Measurements from ENCODE around the gene MUC16. TPM values are rescaled to one million over a fixed set of nuclear protein-coding genes. Genes with fewer than 3 reads are reported as not detected.

The MUC16 gene
- total and polyA plus RNA-seq, 2 of the 13 experiments (the other 11 are each of a cell fraction or from before 2014, with no cell fraction given), result not detected

DNA sequence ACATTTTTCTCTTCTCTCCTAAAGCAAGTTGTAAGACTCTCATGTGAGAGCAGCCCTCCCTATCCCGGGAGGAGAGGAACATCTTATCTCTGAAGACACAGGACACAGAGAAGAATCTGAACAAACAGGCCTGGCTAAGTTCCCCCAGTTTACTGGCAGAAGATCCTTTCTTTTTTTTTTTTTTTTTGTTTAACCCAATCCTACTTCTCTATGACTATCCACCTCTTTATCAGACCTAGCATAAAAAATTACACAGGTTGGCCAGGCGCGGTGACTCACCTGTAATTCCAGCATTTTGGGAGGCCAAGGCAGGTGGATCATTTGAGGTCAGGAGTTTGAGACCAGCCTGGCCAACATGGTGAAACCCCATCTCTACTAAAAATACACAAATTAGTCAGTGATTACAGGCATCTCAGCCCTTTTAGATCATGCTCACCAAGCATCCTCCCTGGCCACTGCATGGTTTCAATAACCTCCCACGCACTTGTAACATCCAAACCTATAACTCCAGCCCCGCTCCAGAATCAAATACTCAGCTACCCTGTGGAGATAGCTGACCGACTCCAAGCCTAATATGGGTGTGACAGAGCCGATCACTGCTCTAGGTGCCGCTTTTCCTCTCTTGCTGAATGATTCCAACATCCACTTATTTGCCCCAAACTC, 27.3 kb upstream of the MUC16 start:
- CTCF ChIA-PET (ENCODE audit: low intra/inter-chr PET ratio, low total read pairs), result no interaction called here
- H3K27me3 ChIP-seq (ENCODE audit: control insufficient read depth in 1 of 2, insufficient read depth in 2 of 2, low read length in 2 of 2), result no peaks in the 10 kb centered on the region
- no peaks in the 10 kb centered on the region for H4K20me1 ChIP-seq (ENCODE audit: insufficient read depth, low read length)
- no peak overlapping the region for H3K4me3 ChIP-seq (replicated peaks in 1 of 3; ENCODE audit: insufficient read depth in 1 of 3, low read depth in 2 of 3, low read length in 3 of 3)
- no peaks in the 10 kb centered on the region for H3K79me2 ChIP-seq (ENCODE audit: insufficient read depth, low read length)
- POLR2A ChIA-PET, result no interaction called here
- no peaks in the 10 kb centered on the region for H3K36me3 ChIP-seq (replicated peaks in 1 of 2; ENCODE audit: control insufficient read depth in 1 of 2, insufficient read depth in 2 of 2, low read length in 2 of 2)
- DNase-seq (ENCODE audit: low spot score) (no peak), FAIRE-seq (no peak), ATAC-seq (no peak)
- WGBS (ENCODE audit: low lambda C conversion rate), result 19% methylated on average over 8 of the region's 8 CpGs
- intact Hi-C loops (cut with micrococcal nuclease; ENCODE audit: unreplicated experiment) (no loop called here), in situ Hi-C loops (cut with HindIII; ENCODE audit: extremely low pct_ligation_motif_present, low pct_unique_long_range_greater_than_20kb) (no loop called here)
- peaks cover 6% of the 10 kb centered on the region; the same call in 1 of the 2 replicates for H3K4me1 ChIP-seq (ENCODE audit: insufficient read depth, low read length)
- no TSS peak for BruUV-seq (replicated peaks)
- no peaks in the 10 kb centered on the region for H3K9me3 ChIP-seq (ENCODE audit: low read length)
- H3K9ac ChIP-seq (ENCODE audit: insufficient read depth, low read depth, low read length), result no peak overlapping the region
- no peak overlapping the region for H2AFZ ChIP-seq (ENCODE audit: low read length)
- TF ChIP-seq ZNF382 (CRISPR knock-in tag; IDR thresholded peaks at IDR 0.05; ENCODE audit: borderline replicate concordance) (no peak), ZNF496 (CRISPR knock-in tag; IDR thresholded peaks at IDR 0.05; ENCODE audit: insufficient replicate concordance) (no peak), ZSCAN22 (CRISPR knock-in tag; IDR thresholded peaks at IDR 0.05) (no peak), ZIK1 (CRISPR knock-in tag; IDR thresholded peaks at IDR 0.05; ENCODE audit: borderline replicate concordance, low read depth) (no peak), XRCC5 (optimal IDR thresholded peaks at IDR 0.05; ENCODE audit: low read length) (no peak), ZNF264 (CRISPR knock-in tag; IDR thresholded peaks at IDR 0.05) (no peak), FOSL1 (CRISPR knock-in tag; IDR thresholded peaks at IDR 0.05; ENCODE audit: borderline replicate concordance) (no peak), NCOR1 (IDR thresholded peaks at IDR 0.05; ENCODE audit: borderline replicate concordance, low read length) (no peak), GATAD1 (CRISPR knock-in tag; IDR thresholded peaks at IDR 0.05) (no peak)
- TF ChIP-seq, protein P1, sequence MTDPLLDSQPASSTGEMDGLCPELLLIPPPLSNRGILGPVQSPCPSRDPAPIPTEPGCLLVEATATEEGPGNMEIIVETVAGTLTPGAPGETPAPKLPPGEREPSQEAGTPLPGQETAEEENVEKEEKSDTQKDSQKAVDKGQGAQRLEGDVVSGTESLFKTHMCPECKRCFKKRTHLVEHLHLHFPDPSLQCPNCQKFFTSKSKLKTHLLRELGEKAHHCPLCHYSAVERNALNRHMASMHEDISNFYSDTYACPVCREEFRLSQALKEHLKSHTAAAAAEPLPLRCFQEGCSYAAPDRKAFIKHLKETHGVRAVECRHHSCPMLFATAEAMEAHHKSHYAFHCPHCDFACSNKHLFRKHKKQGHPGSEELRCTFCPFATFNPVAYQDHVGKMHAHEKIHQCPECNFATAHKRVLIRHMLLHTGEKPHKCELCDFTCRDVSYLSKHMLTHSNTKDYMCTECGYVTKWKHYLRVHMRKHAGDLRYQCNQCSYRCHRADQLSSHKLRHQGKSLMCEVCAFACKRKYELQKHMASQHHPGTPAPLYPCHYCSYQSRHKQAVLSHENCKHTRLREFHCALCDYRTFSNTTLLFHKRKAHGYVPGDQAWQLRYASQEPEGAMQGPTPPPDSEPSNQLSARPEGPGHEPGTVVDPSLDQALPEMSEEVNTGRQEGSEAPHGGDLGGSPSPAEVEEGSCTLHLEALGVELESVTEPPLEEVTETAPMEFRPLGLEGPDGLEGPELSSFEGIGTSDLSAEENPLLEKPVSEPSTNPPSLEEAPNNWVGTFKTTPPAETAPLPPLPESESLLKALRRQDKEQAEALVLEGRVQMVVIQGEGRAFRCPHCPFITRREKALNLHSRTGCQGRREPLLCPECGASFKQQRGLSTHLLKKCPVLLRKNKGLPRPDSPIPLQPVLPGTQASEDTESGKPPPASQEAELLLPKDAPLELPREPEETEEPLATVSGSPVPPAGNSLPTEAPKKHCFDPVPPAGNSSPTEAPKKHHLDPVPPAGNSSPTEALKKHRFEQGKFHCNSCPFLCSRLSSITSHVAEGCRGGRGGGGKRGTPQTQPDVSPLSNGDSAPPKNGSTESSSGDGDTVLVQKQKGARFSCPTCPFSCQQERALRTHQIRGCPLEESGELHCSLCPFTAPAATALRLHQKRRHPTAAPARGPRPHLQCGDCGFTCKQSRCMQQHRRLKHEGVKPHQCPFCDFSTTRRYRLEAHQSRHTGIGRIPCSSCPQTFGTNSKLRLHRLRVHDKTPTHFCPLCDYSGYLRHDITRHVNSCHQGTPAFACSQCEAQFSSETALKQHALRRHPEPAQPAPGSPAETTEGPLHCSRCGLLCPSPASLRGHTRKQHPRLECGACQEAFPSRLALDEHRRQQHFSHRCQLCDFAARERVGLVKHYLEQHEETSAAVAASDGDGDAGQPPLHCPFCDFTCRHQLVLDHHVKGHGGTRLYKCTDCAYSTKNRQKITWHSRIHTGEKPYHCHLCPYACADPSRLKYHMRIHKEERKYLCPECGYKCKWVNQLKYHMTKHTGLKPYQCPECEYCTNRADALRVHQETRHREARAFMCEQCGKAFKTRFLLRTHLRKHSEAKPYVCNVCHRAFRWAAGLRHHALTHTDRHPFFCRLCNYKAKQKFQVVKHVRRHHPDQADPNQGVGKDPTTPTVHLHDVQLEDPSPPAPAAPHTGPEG (CRISPR knock-in tag; IDR thresholded peaks at IDR 0.05), result no peak
- TF ChIP-seq, protein P2, sequence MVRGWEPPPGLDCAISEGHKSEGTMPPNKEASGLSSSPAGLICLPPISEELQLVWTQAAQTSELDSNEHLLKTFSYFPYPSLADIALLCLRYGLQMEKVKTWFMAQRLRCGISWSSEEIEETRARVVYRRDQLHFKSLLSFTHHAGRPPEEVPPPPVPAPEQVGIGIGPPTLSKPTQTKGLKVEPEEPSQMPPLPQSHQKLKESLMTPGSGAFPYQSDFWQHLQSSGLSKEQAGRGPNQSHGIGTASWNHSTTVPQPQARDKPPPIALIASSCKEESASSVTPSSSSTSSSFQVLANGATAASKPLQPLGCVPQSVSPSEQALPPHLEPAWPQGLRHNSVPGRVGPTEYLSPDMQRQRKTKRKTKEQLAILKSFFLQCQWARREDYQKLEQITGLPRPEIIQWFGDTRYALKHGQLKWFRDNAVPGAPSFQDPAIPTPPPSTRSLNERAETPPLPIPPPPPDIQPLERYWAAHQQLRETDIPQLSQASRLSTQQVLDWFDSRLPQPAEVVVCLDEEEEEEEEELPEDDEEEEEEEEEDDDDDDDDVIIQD (CRISPR knock-in tag; IDR thresholded peaks at IDR 0.05; ENCODE audit: low read depth), result no peak
- TF ChIP-seq, protein P3, sequence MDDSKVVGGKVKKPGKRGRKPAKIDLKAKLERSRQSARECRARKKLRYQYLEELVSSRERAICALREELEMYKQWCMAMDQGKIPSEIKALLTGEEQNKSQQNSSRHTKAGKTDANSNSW (CRISPR knock-in tag; IDR thresholded peaks at IDR 0.05; ENCODE audit: borderline replicate concordance), result no peak
- no peak overlapping the region for H3K4me2 ChIP-seq (ENCODE audit: low read depth, low read length)
- no peak overlapping the region for H3K27ac ChIP-seq (ENCODE audit: extremely low read length, insufficient read depth, low read length)
